ENCODE measurements around the gene ARHGAP45.

The ARHGAP45 gene

GRCh38 chr19:1073063-1073955, 6.3 kb downstream of the ARHGAP45 start:
- no peak for DNase-seq

GRCh38 chr19:1073956-1074517, 7.1 kb downstream of the ARHGAP45 start:
- no peak for DNase-seq

GRCh38 chr19:1074544-1075283, 7.7 kb downstream of the ARHGAP45 start:
- DNase-seq, result peak; percentile 93

- no peak for DNase-seq
Observed at GRCh38 chr19:1076046-1076386, 9.0 kb downstream of the ARHGAP45 start.

- peak; percentile 90 for DNase-seq
Observed at GRCh38 chr19:1076951-1077350, 10.0 kb downstream of the ARHGAP45 start.

GRCh38 chr19:1079566-1080111, 12.7 kb downstream of the ARHGAP45 start:
- no peak for DNase-seq

- DNase-seq, result no peak
Observed at GRCh38 chr19:1080360-1081161, 13.6 kb downstream of the ARHGAP45 start.

- DNase-seq, result no peak
Observed at GRCh38 chr19:1081301-1082164, 14.6 kb downstream of the ARHGAP45 start.

GRCh38 chr19:1082165-1082927, 15.4 kb downstream of the ARHGAP45 start:
- DNase-seq, result peak; percentile 71

- DNase-seq, result no peak
Observed at GRCh38 chr19:1082928-1083816, 16.2 kb downstream of the ARHGAP45 start.

GRCh38 chr19:1084024-1084868, 17.3 kb downstream of the ARHGAP45 start:
- no peak for DNase-seq

GRCh38 chr19:1085053-1085658, 18.2 kb downstream of the ARHGAP45 start:
- no peak for DNase-seq

- no peak for DNase-seq
Observed at GRCh38 chr19:1085676-1086442, 18.9 kb downstream of the ARHGAP45 start.

- DNase-seq, result no peak
Observed at GRCh38 chr19:1086613-1087012, 19.6 kb downstream of the ARHGAP45 start.

- no peak for DNase-seq
Observed at GRCh38 chr19:1087813-1088415, 20.9 kb downstream of the ARHGAP45 start.

- no peak for DNase-seq
Observed at GRCh38 chr19:1088416-1089010, 21.5 kb downstream of the ARHGAP45 start.

All from activated CD4-positive, alpha-beta T cell treated with anti-CD3 and anti-CD28 coated beads for 1 hour (primary cell).